GM19099 (cell line): ENCODE data around the gene TACC2.

Experiments
- POLR2A ChIP-seq: IDR thresholded peaks from 3 replicates; pipeline ENCODE4 v1.6.1; 2011; ENCODE audit warnings: low read depth; ENCODE audit not compliant: insufficient read length; ENCODE audit errors: extremely low read depth

Gene TACC2

DNA sequence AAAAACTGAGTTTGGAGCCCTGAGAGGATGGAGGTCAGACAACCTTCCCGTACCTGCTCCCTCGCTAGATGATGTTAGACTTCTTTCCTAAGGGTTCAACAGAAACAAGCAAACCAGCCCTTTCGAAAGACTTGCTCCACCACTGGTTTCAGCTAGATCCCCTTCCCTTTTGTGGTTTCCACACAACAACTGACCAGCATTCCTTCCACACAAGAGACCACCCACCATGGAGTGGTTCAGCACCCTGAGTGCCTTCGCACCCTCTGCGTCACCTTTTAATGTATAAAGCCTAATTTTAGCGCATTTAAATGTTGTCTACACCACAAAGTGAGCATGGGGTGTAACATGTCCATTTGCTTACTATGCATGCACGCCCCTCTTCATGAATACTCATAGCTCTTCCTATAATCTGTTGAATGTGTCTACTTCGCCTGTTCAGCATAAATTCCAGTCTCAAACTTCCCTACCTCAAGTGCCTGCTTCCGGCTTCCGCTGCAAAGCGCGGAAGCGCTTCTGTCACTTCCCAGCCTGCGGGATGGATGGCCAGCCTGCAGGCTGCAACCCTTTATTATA, 69.0 kb downstream of the TACC2 start:
- no peak for TF ChIP-seq POLR2A

DNA sequence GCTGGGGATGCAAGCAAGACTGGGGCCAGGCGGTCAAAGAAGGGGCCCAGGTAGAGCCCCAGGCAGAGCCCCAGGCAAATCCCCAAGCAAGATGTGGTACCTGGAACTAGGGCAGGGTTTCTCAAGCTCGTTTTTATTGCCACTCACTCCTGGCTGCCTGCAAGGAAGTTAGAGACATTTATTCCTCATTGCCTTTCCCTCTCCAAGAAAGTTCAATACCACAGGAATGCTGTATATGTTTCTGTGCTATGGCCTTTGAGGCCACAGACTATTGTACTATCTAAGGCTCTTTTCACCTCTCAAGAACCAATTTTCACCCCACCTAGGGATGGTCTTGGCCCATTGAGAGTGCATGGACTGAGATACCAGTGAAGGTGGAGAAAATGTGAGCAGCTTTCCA, 71.3 kb downstream of the TACC2 start:
- TF ChIP-seq POLR2A, result no peak

DNA sequence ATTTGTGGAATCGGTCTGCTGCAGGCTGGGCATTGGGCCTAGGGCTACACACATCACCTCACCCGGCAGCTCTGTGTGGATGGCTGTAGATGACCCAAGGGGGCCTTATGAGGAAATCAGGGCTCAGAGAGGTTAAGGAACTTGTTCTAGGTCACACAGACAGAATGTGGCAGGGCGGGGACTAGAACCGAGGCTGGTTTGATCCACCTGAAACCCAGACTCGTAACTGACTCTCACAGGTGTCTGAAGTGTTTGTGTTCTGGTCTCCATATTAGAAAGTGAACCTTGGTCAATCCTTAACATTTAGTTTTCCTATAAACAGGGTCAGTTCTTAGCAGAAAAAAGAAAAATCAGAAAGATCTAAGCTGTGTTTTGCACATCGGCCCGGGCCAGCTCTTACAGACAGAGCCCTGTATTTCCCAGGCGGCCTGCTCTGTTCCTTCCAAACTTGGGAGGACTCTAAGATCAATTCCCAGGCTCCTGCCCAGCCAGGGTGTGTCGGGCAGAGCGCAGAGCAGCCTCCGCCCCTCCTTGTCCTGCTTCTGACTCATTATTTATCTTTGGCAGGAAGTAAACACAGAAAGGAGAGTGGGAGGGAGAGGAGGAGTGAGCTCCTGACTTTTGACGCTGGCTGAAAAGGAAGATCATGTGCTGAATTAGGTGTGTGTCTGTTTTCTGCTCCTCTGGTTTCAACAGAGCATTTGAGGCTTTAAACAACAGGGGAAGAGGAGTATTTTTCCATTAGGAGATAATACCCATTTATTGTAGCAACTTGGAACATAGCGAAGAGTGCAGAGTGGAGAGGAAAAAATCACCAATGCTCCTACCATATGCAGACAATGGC, 74.1 kb downstream of the TACC2 start:
- TF ChIP-seq POLR2A, result no peak

DNA sequence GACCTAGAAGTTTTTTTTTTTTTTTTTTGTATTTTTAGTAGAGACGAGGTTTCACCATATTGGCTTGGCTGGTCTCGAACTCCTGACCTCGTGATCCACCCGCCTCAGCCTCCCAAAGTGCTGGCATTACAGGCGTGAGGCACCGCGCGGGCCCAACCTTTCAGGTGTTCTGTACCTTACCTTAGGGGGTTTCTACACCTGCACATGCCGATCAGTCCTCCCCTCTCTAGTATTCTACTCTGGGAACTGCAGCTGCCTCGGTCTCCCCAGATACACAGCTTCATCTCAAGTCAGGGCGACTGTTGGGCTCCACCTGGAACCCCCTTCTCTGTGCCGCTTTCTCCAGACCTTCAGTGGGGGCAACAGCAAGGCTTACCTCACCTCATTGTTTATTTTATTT, 79.9 kb downstream of the TACC2 start:
- TF ChIP-seq POLR2A, result no peak

DNA sequence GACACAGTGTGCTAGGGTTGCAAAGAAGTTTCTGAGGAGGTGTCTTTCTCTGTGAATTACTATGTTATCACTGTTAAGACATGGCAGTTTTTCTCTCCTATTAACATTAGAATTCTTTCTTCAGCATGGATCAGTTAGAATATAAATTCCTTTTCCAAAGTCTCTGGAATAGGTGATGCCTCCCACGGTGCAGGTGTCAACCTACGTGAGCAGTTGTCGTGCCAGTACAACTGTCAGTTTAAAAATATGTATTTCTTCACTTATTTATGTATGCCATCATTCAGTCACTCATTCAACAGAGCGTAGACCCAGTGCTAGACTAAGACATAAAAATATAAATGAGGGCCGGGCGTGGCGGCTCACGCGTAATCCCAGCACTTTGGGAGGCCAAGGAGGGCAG, 83.5 kb downstream of the TACC2 start:
- TF ChIP-seq POLR2A, result no peak

DNA sequence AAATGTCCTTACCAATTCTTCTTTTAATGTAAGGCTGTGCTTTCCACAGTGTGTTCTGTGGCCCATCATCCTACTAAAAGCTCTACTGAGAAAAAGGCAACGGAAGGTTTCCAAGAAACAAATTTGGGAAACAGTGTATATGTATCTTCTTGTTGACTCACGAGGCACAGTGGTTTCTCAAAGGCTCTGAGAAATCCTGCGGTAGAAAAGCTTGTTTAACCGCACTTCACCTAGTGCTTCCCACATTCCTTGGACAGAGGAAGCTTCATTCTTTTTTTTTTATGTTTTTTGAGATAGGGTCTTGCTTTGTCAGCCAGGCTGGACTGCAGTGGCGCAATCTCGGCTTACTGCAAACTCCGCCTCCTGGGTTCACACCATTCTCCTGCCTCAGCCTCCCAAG, 84.5 kb downstream of the TACC2 start:
- no peak for TF ChIP-seq POLR2A

DNA sequence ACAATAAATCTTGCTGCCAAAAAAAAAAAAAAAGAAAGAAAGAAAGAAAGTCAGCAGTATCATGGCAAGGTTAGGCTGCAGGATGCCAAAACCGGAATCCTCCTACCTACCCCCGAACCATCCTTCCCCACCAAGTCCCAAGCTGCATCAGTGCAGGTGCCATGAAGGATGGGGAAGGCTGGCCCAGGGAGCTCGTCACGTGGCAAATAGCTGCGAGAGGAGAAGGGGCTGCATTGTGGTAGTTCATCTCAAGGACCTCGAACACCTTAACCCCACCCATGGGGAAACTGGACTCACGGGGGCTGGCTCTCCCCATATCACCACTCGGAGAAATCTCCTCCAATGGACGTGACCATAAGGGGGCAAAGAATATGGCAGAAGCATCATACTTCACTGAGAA, 86.2 kb downstream of the TACC2 start:
- no peak for TF ChIP-seq POLR2A

DNA sequence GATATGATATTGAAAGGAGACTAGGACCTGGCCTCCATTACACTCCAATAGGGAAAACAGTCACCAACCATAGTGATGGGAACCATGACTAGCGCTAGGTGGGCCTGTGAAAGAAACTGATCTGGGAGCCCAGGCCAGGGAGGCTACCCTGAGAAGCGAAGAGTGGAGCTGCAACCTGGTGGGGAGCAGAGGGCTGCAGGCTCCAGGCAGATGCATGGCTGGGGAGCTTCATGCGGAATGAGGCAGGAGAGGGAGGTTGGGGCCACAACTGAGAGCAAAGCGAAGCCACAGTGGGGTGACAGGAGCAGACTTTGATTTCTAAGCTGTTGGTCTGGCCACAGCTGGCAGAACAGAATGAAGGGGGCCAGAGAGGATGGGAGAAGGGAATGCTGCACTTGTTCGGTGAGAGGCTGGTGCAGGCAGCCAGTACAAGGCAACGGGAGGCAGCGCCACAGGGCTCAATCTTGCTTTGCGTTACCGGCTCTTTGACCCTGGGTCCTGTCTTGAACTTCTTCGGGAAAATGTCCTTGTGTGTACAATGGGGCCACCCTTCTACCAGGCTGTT, 88.4 kb downstream of the TACC2 start:
- no peak for TF ChIP-seq POLR2A

DNA sequence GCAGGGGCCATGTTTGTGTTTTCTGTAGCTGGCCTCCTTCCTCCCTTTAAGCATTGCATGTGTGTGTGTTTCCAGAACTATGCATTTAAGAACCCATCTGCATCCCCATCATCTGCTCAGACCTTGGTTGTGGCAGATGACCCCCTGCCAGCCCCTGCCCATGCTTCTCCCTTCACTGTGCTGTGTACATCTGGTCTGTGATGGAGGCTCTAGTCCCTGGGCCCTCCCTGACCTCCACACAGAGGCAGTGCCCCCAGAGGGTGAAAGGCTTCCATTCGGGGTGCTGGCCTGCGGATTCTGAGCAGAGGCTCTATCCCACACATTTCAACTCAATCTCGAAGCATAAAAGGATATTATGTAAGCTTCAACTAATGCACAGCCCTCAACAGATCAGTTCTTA, 89.4 kb downstream of the TACC2 start:
- no peak for TF ChIP-seq POLR2A

DNA sequence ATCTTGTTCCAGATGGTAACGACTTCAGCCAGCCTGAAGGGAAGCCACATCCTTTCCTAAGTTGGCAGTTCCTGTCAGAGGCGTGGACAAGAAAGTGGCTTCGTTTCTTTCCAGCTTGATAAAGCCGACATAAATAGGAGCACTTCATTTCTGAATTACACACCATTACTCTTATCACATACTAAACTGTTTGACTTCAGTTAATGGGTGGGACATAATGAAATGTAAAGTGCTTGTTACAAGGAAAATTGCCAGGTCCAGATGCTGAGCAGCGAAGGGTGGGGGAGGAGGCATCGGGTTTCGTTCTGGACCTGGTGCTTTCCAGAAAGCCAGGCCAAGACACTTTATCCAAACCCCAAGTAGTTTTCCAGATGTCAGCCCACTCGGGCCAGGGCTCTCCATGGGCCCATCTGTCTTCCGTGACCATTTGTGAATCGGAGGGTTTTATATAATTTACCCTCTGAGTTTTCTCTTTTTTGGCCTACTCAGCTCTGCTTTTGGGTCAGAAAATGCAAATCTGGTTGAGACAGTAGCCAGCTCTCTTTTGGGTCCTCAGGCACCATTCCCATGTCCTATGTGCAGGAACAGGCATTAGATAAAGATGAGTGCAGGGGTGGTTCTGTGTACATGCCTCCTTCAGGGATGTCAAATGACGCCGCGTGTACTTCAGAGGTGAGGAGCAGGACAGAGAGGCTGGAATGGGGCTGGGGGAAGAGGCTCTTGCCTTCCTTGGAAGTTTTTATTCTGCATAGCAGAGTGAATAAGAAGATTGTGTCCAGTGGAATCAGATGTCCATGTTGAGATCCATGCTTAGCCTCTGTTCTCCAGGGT, 90.2 kb downstream of the TACC2 start:
- TF ChIP-seq POLR2A, result no peak

DNA sequence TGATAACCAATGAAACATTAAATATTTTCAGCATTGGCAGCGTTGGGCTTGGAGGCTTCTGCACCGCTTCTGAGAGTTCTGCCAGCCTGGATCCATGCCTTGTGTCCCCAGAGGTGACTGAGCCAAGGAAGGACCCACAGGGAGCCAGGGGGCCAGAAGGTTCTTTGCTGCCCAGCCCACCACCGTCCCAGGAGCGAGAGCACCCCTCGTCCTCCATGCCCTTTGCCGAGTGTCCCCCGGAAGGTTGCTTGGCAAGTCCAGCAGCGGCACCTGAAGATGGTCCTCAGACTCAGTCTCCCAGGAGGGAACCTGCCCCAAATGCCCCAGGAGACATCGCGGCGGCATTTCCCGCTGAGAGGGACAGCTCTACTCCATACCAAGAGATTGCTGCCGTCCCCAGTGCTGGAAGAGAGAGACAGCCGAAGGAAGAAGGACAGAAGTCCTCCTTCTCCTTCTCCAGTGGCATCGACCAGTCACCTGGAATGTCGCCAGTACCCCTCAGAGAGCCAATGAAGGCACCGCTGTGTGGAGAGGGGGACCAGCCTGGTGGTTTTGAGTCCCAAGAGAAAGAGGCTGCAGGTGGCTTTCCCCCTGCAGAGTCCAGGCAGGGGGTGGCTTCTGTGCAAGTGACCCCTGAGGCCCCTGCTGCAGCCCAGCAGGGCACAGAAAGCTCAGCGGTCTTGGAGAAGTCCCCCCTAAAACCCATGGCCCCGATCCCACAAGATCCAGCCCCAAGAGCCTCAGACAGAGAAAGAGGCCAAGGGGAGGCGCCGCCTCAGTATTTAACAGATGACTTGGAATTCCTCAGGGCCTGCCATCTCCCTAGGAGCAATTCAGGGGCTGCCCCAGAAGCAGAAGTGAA, 93.9 kb downstream of the TACC2 start:
- TF ChIP-seq POLR2A, result no peak

DNA sequence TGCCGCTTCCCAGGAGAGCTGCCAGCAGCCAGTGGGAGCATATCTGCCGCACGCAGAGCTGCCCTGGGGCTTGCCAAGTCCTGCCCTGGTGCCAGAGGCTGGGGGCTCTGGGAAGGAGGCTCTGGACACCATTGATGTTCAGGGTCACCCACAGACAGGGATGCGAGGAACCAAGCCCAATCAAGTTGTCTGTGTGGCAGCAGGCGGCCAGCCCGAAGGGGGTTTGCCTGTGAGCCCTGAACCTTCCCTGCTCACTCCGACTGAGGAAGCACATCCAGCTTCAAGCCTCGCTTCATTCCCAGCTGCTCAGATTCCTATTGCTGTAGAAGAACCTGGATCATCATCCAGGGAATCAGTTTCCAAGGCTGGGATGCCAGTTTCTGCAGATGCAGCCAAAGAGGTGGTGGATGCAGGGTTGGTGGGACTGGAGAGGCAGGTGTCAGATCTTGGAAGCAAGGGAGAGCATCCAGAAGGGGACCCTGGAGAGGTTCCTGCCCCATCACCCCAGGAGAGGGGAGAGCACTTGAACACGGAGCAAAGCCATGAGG, 94.6 kb downstream of the TACC2 start:
- TF ChIP-seq POLR2A, result no peak

DNA sequence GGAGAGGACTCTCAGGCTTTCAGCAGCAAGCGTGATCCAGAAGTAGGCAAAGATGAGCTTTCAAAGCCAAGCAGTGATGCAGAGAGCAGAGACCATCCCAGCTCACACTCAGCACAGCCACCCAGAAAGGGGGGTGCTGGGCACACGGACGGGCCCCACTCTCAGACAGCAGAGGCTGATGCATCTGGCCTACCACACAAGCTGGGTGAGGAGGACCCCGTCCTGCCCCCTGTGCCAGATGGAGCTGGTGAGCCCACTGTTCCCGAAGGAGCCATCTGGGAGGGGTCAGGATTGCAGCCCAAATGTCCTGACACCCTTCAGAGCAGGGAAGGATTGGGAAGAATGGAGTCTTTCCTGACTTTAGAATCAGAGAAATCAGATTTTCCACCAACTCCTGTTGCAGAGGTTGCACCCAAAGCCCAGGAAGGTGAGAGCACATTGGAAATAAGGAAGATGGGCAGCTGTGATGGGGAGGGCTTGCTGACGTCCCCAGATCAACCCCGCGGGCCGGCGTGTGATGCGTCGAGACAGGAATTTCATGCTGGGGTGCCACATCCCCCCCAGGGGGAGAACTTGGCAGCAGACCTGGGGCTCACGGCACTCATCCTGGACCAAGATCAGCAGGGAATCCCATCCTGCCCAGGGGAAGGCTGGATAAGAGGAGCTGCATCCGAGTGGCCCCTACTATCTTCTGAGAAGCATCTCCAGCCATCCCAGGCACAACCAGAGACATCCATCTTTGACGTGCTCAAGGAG, 95.5 kb downstream of the TACC2 start:
- no peak for TF ChIP-seq POLR2A
